HT-29 (cell line): ENCODE measurements around the gene ZNRD2. TPM values are rescaled to one million over a fixed set of nuclear protein-coding genes. Genes with fewer than 3 reads are reported as not detected.
A peak's percentile ranks its signal among the peaks of the same experiment; 100 is the strongest.

Experiments
- DNase-seq: peaks from one replicate; pipeline ENCODE4 v3.0.0-alpha.2; 2015; ENCODE audit warnings: low spot score
- total RNA-seq: library from RNA; depleted of rRNA; stranded (reverse); fragments of >200 nt; shearing (Covaris generic); gene quantifications from 2 replicates; pipeline ENCODE4 v1.2.3, GENCODE V29; 2014

ZNRD2 gene
- total RNA-seq, 1 experiment from 2014 or later: 137 TPM

DNA sequence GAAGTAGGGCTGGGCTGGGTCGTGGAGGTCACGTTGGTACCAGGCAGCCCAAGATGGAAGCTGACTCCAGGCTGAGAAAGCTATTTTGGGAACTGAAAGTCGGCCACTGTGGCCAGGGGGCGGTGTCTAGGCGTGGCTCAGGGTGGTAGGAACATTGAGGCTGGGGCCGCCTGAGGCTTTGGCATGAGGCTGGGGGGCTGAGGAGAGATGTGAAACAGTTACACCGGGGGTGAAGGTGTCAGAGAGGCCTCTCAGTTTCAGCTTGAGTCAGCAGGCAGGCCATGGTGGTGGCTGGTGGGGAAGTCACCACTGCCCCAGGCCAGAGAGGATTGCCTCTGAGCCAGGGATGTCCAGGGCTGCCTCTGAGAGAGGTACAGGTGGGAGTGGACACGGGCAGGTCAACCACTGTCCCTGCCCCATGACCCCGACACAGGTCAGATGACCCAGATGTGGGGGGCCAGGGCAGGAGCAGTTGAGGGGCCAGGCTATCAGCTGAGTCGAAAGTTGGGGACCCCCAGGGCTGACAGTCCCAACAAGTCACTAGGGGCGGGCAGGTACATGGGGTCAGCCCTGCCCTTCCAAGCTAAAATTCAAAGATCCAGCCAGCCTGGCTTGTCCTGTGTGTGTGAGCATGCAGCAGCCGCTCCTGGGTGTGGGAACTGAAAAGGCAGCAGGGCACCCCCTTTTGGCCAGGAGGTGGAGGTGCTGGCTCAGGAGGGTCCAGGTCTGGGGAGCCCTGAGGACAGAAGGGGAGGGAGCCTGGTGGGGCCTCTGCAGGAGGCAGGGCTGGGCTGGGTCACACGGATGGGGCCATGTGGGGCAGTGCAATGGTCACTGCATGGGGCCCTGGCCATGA, 18.1 kb downstream of the ZNRD2 start:
- DNase-seq: peak; percentile 67

DNA sequence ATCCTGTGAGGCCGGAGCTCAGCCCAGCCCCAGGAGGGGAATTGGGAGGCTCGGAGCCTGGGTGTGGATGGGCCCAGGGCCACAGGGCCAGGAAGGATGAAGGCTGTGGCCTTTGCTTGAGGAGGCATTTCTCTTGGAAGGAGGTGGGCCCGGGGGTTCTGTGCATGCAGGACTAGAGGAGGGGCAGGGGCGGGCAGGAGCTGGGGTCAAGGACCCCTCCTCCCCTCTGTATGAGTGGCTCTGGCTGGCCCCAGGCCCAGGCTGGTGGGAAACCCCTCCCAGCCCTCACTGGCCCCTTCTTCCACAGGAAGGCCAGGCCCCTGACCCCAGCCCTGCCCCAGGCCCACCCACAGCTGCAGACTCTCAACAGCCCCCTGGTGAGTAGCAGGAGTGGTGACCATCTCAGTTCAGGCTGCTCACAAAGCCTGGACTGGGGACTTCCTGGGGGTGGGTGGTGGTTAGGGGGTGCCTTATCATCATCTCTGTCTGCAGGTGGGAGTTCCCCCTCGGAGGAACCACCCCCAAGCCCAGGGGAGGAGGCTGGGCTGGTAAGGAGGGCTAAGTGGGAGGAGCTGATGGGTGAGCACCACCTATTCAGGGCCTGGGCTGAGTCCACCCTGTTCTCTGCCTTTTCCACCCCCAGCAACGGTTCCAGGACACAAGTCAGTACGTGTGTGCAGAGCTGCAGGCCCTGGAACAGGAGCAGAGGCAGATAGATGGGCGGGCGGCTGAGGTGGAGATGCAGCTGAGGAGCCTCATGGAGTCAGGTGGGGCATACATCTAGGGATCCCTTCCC, 19.4 kb downstream of the ZNRD2 start:
- no peak for DNase-seq

DNA sequence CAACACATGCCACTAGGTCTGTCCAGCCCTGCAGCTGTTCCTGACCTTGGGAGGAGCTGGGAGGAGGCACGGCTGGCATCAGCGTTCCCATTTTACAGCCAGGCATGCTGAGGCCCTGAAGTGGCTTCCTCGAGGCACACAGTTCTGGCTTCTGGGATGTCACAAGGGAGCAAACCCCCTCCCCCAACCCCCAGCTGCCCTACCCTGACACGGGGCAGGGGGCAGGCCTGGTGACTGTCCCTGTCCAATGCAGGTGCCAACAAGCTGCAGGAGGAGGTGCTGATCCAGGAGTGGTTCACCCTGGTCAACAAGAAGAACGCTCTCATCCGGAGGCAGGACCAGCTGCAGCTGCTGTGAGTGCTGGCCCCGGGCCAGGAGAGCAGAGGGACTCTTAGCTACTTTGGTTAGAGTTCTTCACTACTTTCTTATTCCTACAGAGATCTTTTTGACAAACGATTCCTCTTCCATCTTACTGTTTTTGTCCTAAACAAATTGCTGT, 20.0 kb downstream of the ZNRD2 start:
- DNase-seq: no peak

DNA sequence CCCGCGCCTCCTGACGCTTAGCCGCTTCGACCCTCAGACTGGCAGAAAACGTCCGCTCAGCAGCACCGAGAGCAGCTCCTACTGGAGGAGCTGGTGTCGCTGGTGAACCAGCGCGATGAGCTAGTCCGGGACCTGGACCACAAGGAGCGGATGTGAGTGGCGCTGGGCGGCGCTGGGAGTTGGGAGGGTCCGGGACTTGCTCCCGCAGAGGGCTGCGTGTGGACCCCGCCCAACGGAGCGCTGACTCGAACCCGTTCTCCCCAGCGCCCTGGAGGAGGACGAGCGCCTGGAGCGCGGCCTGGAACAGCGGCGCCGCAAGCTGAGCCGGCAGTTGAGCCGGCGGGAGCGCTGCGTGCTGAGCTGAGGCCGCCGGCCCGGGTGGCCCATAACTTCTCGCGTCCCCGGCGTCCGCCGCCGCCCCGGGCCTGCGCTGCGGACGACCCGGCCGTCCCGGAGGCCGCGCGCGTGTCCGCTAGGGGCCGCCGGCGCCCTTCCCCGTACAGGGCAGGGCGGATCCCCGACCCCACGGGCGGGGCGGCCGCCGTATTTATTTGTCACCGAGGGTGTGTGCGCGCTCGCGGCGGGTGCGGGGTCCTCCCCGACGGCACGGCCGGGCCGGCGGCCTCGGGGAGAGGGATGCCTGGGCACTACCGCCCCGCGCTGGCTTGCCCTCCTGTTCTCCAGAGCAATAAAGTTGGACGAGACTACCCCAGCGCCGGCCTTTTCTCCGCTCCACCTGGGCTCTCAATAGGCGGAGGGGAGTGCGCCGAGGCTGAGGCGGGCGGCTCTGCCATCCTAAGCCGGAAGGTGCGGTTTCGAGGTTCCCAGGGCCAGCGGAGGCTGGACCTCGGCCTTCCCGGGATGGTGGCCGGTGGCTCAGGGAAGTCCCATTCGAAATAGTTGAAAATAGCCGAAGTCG, 21.9 kb downstream of the ZNRD2 start:
- DNase-seq: no peak

DNA sequence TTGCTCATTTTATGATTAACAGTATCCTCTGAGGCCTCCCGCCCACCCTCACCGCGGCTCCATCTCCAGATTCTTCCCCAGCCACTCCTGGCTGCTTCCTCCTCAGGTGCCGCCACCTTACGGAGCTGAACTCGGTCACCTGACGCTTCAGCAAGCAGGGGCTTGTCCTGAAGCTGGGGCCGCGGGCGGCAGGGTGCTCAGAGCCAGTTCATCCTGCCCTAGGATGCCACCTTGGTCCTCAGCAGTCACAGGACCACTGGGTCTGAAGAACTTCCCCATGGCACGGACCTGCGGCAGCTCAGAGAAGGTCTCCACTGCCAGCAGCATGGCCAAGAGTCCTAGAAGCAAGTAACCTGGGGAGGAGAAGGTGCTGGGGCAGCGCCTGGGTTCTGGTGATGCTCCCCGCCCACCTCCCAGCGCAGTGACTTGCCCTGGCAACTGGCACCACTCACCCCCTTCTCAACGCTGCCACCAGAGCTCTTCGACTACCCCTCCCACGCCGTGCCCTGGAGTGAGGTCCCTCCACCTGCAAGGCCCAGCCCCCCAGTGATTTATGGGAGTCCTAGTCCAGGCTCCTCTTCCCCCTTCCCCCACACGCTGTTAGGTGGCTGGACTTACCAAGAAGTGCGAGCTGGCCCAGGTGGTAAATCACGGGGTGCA, 22.7 kb downstream of the ZNRD2 start:
- no peak for DNase-seq

DNA sequence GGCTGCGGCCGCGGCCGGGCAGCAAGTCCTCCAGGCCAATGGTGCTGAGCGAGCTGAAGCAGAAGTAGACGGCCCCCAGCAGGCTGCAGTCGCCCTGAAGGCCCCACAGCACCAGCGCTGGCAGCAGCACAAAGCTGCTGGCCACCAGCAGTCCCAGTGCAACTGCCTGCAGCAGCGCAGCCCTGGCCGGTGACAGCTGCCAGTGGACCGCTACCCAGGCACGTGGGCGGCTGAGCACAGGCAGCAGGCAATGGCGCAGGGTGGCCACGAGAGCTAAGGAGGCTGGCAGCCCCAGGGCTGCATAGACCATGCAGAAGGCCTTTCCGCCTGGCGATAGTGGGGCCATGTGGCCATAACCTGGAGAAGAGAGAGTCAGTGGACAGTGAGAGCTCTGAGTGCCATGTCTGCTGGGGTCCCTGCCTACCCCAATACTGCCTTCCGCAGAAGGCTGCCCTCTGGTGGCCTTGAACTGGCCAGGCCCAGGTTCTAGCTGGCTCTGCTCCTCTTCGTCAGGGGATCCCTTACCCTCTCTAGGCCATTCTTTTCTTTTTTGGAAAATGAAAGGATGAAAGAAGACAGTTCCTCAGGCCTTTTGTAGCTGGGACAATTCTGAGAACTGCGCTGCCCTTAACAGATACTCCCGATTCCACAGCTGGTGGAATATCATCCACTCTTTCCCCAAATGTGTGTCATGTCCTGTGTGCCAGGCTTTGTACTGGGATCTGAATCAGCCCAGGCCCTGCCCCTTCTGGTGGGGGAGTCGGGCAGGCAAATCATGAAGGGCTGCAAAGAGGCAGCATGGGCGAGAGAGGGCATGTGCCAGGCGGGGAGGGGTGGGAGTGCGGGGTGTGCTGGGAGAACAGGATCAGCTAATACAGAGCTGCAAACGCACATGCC, 23.5 kb downstream of the ZNRD2 start:
- no peak for DNase-seq

DNA sequence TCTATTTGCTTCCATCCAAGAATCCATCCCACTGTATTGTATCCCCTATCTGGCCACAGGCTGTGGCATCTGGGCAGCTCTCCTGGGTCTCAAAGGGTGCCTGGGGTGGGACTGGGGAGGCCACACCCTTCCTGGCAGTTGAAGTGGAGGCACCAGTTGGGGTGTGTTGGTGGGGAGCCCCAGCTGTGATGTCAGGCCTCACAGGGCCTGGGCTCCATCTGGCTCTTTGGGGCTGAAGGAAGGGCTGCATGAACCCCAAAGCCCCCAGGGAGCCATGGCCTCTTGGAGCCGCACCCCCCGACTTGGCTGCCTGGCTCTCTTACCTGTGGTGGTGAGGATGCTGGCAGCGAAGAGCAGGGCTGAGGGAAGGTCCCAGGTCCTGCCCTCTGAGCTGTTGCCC, 24.9 kb downstream of the ZNRD2 start:
- DNase-seq: no peak

DNA sequence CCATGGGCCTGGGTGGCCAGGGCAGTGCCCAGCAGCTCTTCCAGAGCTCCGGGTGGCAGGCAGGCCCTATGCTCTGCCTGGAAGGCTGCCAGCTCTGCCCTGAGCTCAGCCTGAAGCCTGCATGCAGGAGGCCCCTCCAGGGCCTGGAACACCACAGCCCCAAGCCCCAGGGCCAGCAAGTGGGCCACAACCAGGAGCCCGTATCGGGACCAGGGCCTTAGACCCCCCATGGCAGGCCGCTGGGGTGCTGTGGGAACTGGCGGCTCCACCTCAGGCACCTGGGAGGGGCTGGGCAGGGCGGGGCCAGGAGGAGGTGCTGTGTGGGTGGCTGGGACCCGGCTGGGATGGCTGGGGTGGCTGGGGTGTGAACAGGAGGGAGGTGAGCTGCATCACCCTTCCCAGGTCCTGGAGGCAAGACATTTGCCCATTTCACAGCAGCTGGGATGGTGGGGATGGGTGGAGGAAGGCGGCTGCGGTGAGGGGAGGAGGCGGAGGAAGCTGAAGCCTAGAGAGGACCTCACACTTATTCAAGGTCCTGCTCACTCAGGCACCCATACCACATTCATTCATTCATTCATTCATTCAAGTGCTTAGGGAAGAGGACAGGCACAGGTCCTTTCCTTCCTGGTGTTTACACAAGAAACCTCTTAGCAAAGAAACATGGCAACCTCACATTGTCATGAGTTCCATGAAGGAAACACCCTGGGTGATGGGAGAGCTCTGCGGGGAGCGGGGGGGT, 25.4 kb downstream of the ZNRD2 start, which contains the start of gene KCNK7:
Gene KCNK7, minus strand, starts transcription at position 258 of the 739 bp plus-strand sequence. Its CDS starts 28 bp downstream, at position 230.
- peak; percentile 68 for DNase-seq

DNA sequence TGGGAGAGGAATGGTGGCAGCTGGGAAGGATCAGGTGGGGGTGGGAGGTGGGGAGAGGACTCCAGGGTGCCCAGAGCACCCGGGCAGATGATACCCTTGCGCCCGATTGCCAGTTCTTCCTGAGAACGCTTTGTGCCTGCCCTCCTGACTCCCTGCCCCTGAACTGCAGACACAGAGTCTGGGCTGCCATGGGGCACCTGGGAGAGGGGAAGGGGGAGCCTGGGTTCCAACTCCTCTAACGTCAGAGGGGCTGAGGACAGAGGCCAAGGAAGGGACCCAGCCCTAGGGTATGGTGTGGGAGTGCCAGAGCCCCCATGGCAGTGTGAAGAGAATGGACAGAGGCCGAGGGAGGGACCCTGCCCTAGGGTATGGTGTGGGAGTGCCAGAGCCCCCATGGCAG, 26.2 kb downstream of the ZNRD2 start:
- no peak for DNase-seq

DNA sequence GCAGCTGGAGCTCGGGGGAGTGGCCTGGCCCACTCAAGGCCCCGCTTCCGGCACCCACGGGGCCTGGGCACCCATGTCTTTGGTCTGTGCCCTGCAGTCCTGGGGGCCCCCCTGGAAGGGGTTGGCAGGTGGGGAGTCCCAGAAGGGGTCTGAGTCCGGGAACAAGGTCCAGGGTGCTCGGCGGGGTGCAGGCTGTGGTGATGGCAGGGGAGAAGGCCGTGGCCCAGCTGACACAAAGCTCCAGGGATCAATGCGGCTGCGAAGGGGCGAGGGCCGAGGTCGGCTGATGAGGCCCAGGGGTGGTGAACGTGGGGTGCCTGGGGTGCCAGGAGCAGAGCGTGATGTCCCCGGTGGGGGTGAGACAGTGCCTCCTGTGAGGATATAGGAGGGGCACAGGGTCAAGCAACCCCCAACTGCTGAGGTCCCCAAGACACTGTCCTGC, 28.0 kb downstream of the ZNRD2 start:
- DNase-seq: no peak

DNA sequence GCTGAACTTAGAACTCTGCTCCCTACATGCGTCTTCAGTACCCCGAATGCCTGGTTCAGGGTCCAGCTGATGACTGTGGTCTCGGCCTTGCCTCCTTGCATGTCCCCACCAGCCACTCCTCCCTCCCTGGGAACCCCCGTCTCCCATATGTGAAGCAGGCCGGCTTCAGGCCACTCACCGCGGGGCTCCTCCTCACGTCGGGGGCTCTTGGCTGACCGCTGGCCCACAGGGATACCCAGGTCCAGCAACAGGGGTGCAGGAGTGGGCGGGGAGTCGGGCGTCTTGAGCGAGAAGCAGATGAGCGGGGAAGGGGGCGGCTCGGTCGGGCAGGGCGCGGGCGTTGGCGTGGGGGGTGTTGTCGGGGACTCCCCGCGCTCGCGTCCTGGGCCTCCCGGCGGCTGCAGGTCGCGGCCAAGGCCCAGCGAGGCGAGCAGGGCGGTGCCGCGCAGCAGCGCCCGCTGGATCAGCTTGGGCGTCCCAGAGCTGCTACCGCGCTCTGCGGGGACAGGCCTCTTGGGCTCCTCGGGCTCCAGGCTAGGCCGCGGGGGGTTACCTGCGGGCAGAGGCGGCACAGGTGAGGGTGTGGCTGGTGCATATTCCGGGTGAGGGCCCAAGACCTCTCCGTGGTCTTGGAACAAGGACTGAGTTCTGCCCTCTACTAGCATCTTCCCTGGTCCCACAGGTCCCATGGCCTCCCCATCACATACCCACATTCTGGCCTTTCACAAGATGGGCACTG, 29.1 kb downstream of the ZNRD2 start:
- no peak for DNase-seq

DNA sequence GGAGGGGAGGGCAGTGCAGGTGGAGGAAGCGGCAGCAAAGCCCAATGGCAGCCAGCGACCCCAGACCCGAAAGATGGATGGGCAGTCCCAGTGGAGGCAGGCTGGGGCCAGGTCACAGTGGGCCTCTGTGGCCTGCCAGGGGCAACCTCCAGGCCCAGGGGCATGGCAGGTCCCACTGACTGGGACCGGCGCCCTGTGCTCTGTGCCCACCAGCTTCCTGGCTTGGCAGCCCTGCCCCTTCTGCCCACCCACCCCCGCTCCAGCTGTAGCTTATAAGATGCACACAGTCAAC, 29.6 kb downstream of the ZNRD2 start:
- DNase-seq: no peak

DNA sequence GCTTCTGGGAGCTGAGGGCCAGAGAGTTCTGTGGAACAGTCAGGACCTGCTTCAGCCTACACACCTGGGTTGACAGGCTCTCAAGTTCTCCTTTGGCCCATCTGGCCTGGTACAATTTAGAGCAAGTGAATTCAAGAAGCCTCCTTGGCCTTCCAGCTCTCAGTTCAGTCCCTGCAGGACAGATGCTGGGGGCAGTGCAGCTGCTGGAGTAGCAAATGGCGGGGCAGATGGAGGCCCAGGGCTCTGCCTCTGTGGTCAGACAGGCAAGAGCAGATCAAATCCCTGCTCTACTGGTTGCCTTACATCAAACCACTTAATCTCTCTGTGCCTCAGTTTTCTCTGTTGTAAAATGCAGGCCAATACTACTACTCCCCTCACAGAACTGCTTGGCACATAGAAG, 34.0 kb downstream of the ZNRD2 start:
- DNase-seq: no peak

DNA sequence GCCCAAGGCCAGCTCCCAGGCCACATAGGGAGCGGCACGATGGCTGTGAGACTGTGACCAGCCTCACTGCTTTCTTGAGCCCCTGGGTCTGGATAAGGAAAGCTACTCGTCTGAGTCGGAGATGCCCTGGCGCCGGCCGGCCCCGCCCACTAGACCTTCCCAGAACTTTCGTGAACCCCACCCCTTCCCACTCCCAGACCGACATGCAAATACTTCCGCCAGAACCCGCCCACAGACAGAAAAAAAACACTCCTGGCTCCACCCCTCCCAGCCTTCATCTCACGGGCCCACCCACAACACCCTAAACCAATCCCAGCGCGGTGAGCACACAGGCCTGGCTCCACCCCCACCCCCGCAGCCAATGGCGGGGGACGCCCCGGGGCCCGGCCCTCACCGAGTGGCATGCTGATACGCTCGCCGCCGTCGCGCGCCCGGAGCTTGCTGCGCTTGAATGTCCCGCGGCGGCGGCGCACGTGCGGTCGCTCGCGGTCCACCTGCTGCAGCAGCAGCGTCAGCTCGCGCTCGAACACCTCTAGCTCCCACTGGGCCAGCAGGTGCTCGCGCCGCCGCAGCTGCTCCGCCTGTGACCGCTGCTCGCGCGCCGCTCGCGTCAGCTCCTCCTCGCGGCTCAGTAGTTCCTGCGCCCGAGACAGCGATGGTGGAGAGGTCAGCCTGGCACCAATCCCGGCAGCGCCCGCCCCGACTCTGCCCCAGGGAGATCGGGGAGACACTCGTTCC, 36.8 kb downstream of the ZNRD2 start:
- DNase-seq: peak; percentile 97

DNA sequence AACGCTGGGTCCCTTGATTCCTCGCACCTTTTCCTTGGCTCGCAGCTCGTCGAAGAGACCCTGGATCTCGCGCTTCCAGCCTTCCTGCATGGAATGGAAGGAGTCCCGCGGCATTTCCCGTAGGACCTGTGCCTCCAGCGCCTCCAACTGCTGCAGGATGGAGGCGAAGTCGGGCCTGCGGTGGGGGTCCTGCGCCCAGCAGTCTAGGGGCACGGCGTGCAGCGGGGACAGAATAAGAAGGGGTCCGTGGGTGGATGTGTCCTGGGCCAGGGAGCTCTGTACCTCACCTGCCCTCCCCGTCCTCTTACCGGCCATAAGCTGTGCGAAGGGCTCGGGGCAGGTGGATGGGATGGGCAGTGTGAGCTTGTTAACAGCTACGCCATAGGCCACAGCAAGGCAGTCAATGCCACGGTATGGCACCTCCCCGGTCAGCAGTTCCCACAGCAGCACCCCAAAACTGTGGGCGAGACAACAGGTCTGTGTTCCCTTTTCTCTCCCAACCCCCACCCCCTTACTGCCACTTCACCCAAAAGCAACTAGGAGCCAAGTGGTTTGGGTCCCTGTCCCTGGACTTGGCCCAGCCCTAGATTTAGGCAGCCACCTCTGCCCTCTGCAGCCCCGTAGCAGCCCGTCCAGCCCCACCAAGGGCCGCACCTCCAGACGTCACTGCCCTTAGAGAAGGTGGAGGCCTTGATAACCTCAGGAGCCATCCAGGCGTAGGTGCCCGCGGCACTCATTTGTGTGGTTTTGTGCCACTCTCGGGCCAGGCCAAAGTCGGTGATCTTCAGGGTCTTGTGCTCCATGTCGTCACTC, 37.5 kb downstream of the ZNRD2 start:
- no peak for DNase-seq

DNA sequence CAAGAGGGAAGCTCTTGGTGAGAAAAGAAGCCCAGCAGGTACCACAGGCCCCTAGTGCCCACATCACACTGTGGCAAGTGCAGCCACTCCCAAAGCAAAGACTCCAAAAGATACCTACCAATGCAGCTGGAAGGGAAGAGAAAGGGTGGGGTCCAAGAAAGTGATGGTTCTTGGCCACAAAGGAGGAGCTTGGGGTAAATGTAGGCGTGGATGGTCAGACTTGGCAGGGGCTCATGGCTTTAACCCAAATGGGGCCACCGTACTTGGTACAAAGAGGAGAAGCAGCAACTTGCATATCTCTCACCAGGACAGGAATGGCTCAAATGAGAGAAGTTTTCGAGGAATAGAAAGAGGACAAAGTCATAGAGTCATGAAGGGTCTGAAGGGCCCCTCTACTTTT, 39.0 kb downstream of the ZNRD2 start:
- DNase-seq: no peak

DNA sequence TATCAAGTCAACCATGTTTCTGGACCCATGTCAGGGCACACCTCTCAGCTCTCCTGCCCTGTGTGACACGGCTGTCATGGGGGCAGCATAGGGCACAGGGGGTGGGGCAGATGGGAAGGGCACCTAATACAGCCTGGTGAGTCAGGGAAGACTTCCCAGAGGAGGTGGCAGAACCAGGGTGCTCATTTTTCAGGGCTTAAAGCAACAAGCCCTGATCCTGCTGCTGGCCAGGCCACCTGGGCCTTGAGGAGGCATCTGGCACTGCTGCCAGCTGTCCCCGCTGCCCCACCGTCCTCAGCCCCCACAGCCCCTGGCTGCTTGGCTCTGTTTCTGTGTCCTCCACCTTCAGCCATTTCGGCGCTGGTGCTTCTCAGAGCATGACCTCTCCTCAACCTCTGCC, 39.4 kb downstream of the ZNRD2 start:
- DNase-seq: no peak
